SH-SY5Y (cell line): ENCODE results near the gene TMPRSS7.

Experiments used
- GATA2 ChIP-seq: IDR thresholded peaks from 2 replicates; pipeline ENCODE4 v1.6.1; 2011; ENCODE audit warnings: mild to moderate bottlenecking, low read depth, low read length
- GATA3 ChIP-seq: IDR thresholded peaks from 2 replicates; pipeline ENCODE4 v1.6.1; 2011; ENCODE audit warnings: low read depth, mild to moderate bottlenecking, low read length, moderate library complexity

DNA sequence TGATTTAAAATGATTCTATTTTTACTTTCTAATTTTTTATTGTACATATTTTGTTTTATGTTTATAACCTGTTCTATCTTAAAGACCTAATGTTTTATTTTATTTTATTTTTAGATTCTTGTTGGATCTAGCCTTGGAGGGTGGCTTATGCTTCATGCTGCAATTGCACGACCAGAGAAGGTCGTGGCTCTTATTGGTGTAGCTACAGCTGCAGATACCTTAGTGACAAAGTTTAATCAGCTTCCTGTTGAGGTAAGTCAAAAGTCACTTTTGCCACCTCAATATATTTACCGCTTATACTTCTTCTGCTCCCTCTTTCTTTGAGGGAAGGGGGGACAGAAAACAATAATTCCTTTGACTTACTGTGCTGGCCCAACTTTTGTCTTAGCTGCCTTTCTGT, 47.7 kb upstream of the TMPRSS7 start:
- TF ChIP-seq GATA2 (no peak), GATA3 (no peak)
